ENCODE results near the gene SIK2. TPM values are rescaled to one million over a fixed set of nuclear protein-coding genes. Genes with fewer than 3 reads are reported as not detected.

SIK2 gene
- total and polyA plus RNA-seq, 2 donors (not counting 1 experiment from before 2014, with no cell fraction given) = 4.9 to 21.8 TPM

- ATAC-seq (ENCODE audit: low read depth) = no peak
- no peaks in the 10 kb centered on the region for H3K27me3 Mint-ChIP-seq
- Histone ChIP-seq H3K4me1 (ENCODE audit: control insufficient read depth in 2 of 2, insufficient read depth in 2 of 2, low read length in 2 of 2) (peaks cover 17 to 21% of the 10 kb centered on the region in 2 donors), H2AFZ (ENCODE audit: insufficient read depth, low read depth, low read length, poor library complexity, severe bottlenecking) (no peak overlapping the region), H3K9ac (ENCODE audit: low read length) (no peak overlapping the region), H3K4me3 (ENCODE audit: control extremely low read depth in 1 of 5, extremely low read depth in 1 of 5, insufficient read depth in 1 of 5, low read depth in 2 of 5, low read length in 4 of 5) (no peak overlapping the region), H3K36me3 (replicated peaks in 1 of 2; ENCODE audit: control extremely low read depth in 1 of 2, control insufficient read depth in 1 of 2, extremely low read depth in 1 of 2, insufficient read depth in 2 of 2, low read length in 1 of 2) (no peaks in the 10 kb centered on the region), H3K27ac (ENCODE audit: low read length in 2 of 2) (no peak overlapping the region), H4K20me1 (ENCODE audit: control insufficient read depth, insufficient read depth, low read length, poor library complexity, severe bottlenecking) (no peaks in the 10 kb centered on the region), H3K4me2 (replicated peaks; ENCODE audit: low read depth, low read length, poor library complexity, severe bottlenecking) (no peak overlapping the region), H3K79me2 (ENCODE audit: control insufficient read depth, insufficient read depth, low read length) (no peaks in the 10 kb centered on the region), H3K9me3 (ENCODE audit: control extremely low read depth in 1 of 3, control insufficient read depth in 2 of 3, insufficient read depth in 1 of 3, low read length in 2 of 3) (no peaks in the 10 kb centered on the region), H3K27me3 (replicated peaks in 1 of 4; ENCODE audit: control extremely low read depth in 1 of 4, control insufficient read depth in 3 of 4, insufficient read depth in 4 of 4, low read length in 3 of 4) (no peaks in the 10 kb centered on the region)
- H3K27ac Mint-ChIP-seq = no peak overlapping the region
- H3K4me3 Mint-ChIP-seq = no peak overlapping the region
- ChIA-PET CTCF (interaction anchor here (1.3 kb wide), 1 partner anchor 170 kb away, joined by 4 read pairs; the partner anchor contains the start of gene SIK2), POLR2A (no interaction called here)
- no peaks in the 10 kb centered on the region for H3K9me3 Mint-ChIP-seq (ENCODE audit: insufficient read depth)
- WGBS (ENCODE audit: insufficient coverage) = no CpG with 5 or more reads among the region's 2 CpGs
- no peak for DNase-seq
- H3K4me1 Mint-ChIP-seq = peaks cover 23% of the 10 kb centered on the region
- no peak for TF ChIP-seq CTCF (IDR thresholded peaks at IDR 0.05)
- no peak for TF ChIP-seq EZH2 (IDR thresholded peaks at IDR 0.05; ENCODE audit: borderline replicate concordance, insufficient read depth, low read depth, low read length, poor library complexity, severe bottlenecking)
- intact Hi-C loops (cut with micrococcal nuclease) = no loop called here
Observed at GRCh38 chr11:111772535-111772934, 170.3 kb downstream of the SIK2 start.

GRCh38 chr11:111774955-111775710 lies 172.9 kb downstream of the SIK2 start:
- H3K4me2 ChIP-seq (replicated peaks; ENCODE audit: low read depth, low read length, poor library complexity, severe bottlenecking) = no peak overlapping the region
- ChIA-PET CTCF (interaction anchor here (1.7 to 6.3 kb wide), 5 partner anchors 9 to 187 kb away, joined by 3 to 151 read pairs (median 49); partner anchors contain the start of gene PPP2R1B), POLR2A (no interaction called here)
- H4K20me1 ChIP-seq (ENCODE audit: control insufficient read depth, insufficient read depth, low read length, poor library complexity, severe bottlenecking) = no peaks in the 10 kb centered on the region
- H3K4me3 Mint-ChIP-seq = no peak overlapping the region
- H3K79me2 ChIP-seq (ENCODE audit: control insufficient read depth, insufficient read depth, low read length) = no peaks in the 10 kb centered on the region
- no peak overlapping the region for H3K27ac ChIP-seq (ENCODE audit: low read length in 2 of 2)
- TF ChIP-seq CTCF (IDR thresholded peaks at IDR 0.05) (no peak), EZH2 (IDR thresholded peaks at IDR 0.05; ENCODE audit: borderline replicate concordance, insufficient read depth, low read depth, low read length, poor library complexity, severe bottlenecking) (no peak)
- H3K4me1 Mint-ChIP-seq = peaks cover 23% of the 10 kb centered on the region
- no peaks in the 10 kb centered on the region for H3K27me3 ChIP-seq (replicated peaks in 1 of 4; ENCODE audit: control extremely low read depth in 1 of 4, control insufficient read depth in 3 of 4, insufficient read depth in 4 of 4, low read length in 3 of 4)
- DNase-seq (no peak), ATAC-seq (ENCODE audit: low read depth) (no peak)
- H3K27ac Mint-ChIP-seq = no peak overlapping the region
- H3K9ac ChIP-seq (ENCODE audit: low read length) = no peak overlapping the region
- H3K9me3 ChIP-seq (ENCODE audit: control extremely low read depth in 1 of 3, control insufficient read depth in 2 of 3, insufficient read depth in 1 of 3, low read length in 2 of 3) = no peaks in the 10 kb centered on the region
- H3K27me3 Mint-ChIP-seq = no peaks in the 10 kb centered on the region
- H3K36me3 ChIP-seq (replicated peaks in 1 of 2; ENCODE audit: control extremely low read depth in 1 of 2, control insufficient read depth in 1 of 2, extremely low read depth in 1 of 2, insufficient read depth in 2 of 2, low read length in 1 of 2) = no peaks in the 10 kb centered on the region
- no peak overlapping the region for H2AFZ ChIP-seq (ENCODE audit: insufficient read depth, low read depth, low read length, poor library complexity, severe bottlenecking)
- intact Hi-C loops (cut with micrococcal nuclease) = no loop called here
- H3K4me1 ChIP-seq (ENCODE audit: control insufficient read depth in 2 of 2, insufficient read depth in 2 of 2, low read length in 2 of 2) = peaks cover 17 to 21% of the 10 kb centered on the region in 2 donors
- no peaks in the 10 kb centered on the region for H3K9me3 Mint-ChIP-seq (ENCODE audit: insufficient read depth)
- 100% methylated on average over 2 of the region's 6 CpGs for WGBS (ENCODE audit: insufficient coverage)
- H3K4me3 ChIP-seq (ENCODE audit: control extremely low read depth in 1 of 5, extremely low read depth in 1 of 5, insufficient read depth in 1 of 5, low read depth in 2 of 5, low read length in 4 of 5) = no peak overlapping the region
